G401 (cell line): ENCODE measurements around the gene KLRK1. TPM values are rescaled to one million over a fixed set of nuclear protein-coding genes. Genes with fewer than 3 reads are reported as not detected.
A peak's percentile ranks its signal among the peaks of the same experiment; 100 is the strongest.
"Not testable (repeated sequence)": the region's sequence is repeated elsewhere in the genome, so short reads cannot be mapped to it uniquely, and the experiment has no call there.

Experiments used
- DNase-seq: peaks from one replicate; pipeline ENCODE4 v3.0.0-alpha.2; 2015; ENCODE audit warnings: low spot score
- in situ Hi-C: cut with HindIII; loops from 2 replicates; pipeline ENCODE4 v1.10.0; 2016; ENCODE audit warnings: low sequenced_read_pairs, mixed read lengths
- total RNA-seq: library from RNA; depleted of rRNA; stranded (reverse); fragments of >200 nt; shearing (Covaris generic); gene quantifications from 2 replicates; pipeline ENCODE4 v1.2.3, GENCODE V29; 2014

Gene KLRK1
- total RNA-seq, 1 experiment from 2014 or later = not detected

DNA sequence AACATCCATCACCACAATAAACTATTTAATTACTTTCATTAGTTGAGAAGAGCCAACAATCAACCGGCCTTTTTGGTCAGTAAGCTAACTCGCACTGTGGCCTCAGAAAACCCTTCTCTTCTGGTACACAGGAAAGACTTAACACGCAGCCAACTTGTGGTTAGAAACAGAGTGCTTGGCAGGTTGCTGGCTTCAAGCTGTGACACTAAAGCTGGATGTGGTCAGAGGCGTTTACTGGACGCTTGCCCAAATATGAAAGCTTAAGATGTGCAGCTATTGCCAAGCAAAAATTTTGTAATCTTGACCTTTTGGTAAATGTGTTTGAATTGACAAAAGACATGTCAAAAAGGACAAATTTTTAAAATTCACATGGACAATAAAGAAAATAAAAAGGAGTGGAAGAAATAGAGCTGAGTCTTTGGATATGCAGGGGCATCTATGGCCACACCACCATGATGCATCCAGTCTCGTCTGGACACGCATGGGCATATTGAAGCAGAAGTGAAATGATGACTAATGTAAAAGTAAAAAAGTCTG is 2.6 kb upstream of the KLRK1 start:
- in situ Hi-C loops = no loop called here
- peak; percentile 40 for DNase-seq

DNA sequence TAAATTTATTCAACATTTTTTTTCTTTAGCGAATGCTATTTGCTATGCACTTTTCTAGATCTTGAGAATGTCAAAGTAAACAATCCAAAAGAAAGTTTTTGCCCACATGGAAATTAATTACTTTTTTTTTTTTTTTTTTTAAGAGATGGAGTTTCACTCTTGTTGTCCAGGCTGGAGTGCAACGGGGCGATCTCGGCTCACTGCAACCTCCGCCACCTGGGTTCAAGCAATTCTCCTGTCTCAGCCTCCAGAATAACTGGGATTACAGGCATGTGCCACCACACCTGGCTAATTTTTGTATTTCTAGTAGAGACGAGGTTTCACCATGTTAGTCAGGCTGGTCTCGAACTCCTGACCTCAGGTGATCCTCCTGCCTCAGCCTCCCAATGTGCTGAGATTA is 1.1 kb upstream of the KLRK1 start:
- DNase-seq, in situ Hi-C loops: not testable (repeated sequence)

DNA sequence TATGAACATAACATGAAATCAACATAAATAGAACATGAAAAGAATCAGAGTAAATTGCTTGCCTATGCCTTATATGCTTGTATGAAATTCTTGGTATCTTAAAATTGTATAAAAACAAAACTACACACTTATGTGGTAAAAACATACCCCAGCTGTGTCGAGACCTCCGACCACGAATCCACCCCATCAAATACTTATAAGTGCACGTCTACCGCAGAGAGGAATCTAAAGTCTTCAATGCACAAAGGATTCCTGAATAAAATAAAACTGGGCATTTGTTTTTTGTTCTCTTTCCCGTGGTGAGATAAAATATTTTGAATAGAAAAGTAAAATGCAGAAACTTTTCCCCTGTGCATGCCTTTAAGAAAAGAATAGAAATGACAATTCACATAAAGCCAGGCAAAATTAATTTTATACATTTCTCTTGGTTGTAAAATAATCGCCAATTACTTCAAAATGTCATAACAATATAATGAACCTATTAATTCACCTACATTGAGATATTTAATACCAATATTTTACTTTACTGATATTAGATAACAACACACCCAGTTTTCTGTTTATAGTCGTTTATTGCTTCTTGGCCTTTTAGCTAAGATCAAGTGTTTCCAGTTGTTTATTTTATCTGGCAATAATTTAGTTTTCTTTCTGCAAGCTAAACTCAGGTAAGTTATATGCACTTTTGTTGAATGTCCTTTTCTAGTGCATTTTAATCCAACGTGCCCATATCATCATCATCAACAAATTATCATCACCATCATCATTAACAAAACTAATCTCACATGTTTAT is 1.0 kb downstream of the KLRK1 start:
- no peak for DNase-seq

DNA sequence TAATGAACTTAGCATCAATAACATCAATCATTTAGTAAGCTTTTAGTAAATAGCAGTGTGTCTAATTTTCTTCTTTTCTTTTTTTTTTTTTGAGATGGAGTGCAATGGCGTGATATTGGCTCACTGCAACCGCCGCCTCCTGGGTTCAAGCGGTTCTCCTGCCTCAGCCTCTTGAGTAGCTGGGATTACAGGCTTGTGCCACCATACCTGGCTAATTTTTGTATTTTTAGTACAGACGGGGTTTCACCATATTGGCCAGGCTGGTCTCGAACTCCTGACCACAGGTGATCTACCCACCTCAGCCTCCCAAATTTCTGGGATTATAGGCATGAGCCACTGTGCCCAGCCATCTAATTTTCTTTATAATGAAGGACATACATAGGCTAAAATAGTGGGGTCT is 2.3 kb downstream of the KLRK1 start:
- DNase-seq, in situ Hi-C loops: not testable (repeated sequence)

More for the DNA sequence above, 1.0 kb downstream of the KLRK1 start:
- in situ Hi-C loops = no loop called here

DNA sequence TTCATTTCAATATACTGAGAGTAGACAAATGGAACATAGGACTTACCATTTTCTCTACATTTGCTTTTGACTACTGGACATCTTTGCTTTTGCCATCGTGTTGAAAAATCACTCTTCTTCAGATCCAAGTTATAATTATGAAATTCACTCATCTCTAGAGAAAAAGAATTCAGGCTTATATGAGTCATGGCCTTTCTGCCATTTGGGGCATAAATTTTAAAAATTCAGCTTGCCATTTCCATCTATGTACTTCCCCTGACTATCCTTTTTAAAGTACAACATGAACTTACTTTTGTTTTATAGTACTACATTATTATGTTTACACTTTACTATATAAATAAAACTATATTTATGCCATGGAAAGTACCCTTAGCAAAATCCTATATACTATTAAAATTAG is 3.0 kb downstream of the KLRK1 start:
- in situ Hi-C loops = no loop called here

DNA sequence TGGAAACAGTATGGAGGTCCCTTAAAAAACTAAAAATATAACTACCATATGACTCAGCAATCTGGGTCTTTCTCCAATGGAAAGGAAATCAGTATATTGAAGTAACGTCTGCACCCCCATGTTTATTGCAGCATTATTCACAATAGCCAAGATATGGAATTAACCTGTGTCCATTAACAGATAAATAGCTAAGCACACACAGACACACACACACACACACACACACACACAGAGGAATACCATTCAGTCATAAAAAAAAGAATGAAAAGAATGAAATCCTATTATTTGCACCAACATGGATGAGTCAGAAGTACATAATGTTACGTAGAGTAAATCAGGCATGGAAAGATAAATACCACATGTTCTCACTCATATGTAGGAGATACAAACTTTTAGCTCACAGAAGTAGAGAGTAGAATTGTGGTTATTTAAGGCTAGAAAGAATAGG is 4.7 kb downstream of the KLRK1 start:
- in situ Hi-C loops = no loop called here

More for the DNA sequence above, 3.0 kb downstream of the KLRK1 start:
- no peak for DNase-seq

DNA sequence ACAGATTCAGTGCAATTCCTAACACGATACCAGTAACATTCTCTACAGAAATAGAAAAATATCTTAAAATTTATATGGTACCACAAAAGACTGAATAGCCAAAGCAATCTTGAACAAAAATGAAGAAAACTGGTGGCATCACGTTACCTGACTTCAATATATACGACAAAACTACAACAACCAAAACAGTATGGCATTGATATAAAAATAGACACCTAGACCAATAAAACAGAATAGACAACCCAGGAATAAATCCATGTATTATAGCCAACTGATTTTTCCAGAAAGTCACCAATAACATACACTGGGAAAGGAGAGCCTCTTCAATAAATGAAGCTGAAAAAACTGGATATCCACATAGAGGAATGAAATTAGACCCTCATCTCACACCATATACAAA is 5.7 kb downstream of the KLRK1 start:
- in situ Hi-C loops = no loop called here
- DNase-seq = no peak

More for the DNA sequence above, 4.7 kb downstream of the KLRK1 start:
- no peak for DNase-seq

DNA sequence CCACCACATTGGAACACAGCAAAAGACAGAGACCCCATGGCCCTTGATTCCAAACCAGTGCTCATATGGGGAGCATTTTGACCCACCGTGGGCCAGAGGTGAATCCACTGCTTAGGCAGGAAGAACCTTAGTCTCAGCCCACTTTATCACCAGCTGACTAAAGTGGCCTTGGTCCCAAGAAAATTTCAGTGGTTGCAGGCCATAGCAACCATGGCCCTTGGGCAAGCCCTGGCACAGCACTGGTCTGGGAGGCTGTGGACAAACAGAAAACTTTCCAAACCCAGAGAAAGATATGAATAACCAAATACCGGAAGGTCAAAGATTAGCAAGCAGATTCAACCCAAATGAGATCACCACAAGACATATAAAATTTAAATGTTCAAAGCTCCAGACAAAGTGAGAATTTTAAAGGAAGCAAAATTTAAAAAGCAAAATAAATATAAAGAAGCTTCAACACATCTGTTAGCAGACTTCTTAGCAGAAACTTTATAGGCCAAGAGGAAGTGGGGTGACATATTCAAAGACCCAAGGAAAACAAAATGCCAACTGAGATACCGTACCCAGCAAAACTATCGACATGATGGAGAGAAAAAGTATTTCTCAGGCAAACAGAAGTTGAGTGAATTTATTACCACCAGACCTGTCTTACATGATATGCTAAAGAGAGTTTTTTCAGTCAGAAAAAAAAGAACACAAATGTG is 7.8 kb downstream of the KLRK1 start:
- in situ Hi-C loops = no loop called here
- no peak for DNase-seq

DNA sequence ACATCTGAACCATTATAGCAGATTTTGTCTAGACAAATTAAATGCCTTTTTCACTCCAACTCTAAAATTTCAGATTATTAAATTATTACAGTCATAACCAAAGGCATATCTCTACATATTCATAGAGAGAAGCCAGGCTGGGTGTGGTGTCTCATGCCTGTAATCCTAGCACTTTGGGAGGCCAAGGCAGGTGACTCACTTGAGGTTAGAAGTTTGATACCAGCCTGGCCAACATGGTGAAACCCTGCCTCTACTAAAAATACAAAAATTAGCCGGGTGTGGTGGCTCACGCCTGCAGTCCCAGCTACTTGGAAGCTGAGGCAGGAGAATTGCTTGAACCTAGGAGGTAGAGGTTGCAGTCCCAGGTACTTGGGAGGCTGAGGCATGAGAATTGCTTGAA is 11.1 kb downstream of the KLRK1 start:
- in situ Hi-C loops, DNase-seq: not testable (repeated sequence)

DNA sequence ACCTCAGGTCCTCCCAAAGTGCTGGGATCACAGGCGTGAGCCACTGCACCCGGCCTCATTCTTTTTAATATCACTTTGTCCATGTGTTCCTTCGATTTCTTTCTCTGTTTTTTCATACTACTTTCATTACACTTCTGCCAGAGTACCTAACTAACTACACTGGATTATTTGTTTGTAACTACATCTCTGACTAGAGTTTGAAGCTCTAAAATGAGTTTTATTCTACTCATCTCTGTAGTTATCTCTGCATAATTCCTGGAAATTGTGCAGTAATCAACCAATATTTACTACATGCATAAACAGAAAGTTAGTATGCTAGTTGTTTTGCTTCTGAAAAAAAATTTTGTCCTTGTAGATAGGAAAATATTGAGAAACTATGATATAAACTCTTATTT is 15.2 kb downstream of the KLRK1 start:
- in situ Hi-C loops = no loop called here
- no peak for DNase-seq

DNA sequence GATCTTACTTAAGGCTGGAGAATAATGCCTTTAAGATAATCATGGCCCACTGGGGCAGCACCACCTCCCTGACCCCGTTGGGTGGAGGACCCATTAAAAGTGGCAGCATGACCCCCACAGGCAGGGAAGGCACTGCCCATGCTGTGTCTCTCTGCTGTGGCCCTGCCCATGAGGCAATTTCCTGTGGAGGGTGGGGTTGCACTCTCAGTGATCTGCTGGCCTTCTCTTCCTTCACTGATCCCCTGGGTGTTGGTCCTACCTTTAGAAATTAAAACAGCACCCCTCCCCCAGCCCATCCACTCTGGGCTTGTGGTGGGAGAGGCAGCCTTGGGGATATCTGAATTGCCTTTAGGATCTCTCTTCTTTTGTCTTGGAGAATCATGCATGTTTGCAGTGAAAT is 17.3 kb downstream of the KLRK1 start:
- in situ Hi-C loops = no loop called here
- DNase-seq = no peak

DNA sequence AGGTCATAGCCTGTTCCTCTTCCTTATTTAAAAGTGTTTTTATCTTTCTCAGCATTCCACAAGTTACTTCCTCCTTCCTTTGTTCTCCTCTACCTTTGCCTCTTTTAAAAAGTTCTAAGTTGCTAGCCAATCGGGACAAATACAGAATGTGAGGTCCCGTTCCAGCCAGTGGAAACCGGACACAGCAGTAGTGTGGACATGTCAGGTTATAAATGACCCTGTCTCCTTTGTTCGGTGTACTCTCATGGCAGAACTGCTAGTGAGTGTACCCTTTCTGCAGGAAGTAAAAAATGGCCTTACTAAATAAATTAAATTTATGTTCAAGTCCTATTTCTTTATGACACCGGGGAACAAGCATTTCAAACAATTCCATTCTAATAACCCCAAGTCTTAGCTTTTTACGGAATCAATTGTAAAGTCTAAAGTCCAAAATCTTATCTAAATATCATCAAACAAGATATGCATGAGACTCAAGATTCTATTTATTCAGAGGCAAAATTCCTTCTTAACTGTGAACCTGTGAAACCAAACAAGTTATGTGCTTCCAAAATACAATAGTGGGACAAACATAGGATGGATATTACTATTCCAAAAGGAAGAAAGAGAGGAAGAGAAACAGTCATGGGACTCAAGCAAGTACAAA is 17.8 kb downstream of the KLRK1 start:
- in situ Hi-C loops, DNase-seq: not testable (repeated sequence)

DNA sequence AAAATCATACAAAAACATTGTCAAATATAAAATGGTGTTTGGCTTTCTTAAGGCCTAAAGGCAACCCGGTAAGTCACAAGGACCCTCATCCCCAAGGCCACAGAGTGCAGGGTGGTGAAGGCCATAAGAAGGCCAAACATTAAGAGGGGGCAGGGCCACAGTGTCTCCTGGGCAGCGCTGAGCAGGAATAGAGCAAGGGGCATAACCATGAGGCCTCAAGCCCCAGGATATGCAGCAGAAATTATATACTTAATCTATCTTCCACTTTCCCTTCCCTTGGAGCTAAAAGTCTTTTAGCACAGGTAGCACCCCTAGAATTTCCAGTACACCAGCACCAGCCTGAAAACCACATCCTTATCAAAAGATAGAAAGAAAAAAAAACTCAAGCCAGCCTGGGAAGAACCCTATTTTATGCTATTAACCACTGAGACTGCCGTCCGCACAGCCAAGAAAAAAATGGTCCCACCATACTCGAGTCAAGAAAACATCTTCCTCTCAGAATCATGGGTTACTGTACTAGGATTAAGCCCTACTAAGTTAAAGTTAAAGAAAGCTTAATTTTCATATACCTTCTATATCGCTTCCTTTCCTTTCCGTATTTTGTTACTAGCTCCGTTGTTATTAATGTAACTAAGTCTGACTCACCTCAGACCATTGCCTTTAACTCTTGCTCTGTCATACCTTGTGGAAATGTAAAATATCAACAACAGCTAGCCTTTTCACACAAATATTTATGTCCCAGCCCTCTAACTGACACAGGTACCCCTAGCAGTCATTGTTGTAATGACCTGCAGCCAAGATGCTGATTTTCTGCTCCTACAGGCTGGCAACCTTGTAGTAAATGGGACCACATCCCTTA is 20.1 kb downstream of the KLRK1 start:
- in situ Hi-C loops = no loop called here
- no peak for DNase-seq

DNA sequence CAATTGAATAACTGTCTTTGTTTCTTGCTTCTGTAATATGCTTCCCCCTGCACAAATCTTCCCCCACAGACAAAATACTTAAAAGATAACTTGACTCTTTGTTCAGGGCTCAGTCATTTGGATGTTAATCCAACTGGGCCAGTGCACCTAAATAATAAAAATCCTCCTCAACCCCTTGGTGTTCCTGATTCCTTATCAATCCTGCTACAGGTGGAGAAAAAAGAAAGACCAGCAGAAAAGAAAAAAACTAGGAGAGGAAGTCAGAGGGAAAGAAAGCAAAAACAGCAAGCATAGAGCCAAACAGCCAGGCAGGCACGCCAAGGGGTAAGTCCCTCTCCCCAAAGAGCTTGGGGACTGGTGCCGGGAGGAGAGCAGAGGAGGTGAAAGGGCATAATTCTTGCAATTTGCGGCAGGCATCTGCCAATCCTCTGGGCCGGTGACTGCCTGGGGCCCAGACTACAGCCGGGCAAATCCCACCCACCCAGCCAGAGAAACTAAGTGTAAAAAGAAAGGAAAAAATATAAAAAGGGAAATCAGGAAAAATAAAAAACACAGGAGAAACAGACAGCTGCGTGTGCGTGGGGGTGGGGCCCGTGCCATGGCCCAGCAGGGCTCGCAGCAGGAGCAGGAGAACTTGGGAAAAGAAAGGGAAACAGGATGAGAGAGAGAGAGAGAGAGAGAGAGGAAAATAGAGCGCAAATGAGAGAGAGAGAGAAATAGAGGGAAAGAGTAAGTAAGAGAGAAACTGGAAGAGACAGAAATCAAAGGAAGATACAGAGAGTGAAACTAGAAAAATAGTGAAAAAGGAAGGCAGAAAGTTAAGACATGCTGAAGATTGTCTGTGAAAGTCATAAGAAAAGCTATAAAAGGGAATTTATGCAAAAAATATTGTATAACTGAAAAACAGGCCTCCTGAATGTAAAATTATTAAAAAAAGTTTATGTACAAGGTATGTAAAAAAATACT is 21.4 kb downstream of the KLRK1 start:
- in situ Hi-C loops = no loop called here
- DNase-seq = no peak

DNA sequence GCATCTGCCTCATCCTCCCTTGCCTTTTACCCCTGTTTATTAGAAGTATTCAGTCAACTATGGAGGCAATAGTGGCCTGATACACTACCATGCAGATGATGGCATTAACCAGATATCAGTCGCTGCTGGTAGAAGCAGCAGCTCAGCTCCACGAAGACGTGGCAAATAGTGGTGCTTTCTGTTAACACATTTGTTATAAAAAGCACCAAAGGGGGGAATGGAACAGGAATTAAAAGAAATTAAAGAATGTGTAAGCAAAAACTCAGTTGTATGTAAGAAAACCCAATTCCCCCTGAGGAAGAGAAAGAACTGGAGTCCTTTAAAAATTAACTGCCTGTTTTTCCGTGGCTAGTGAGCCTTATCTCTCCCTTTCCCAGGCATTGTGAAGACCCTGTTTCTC is 22.1 kb downstream of the KLRK1 start:
- in situ Hi-C loops = not testable (repeated sequence)

DNA sequence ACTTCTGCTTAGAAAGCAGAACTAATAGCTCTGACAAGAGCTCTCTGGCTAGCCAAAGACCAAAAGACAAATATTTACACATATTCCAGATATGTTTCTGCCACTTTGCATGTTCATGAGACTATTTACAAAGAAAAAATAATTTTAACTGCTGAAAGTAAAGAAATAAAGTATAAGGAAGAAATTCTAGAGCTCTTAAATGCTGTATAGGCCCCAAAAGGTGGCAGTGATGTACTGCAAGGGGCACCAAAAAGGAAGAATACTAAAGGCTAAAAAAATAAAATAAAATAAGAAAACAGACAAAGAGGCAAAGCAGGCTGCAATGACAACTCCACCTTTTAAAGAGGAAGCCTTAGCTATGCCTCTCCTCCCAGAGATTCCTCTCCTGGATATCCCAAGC is 23.0 kb downstream of the KLRK1 start:
- in situ Hi-C loops = no loop called here

More for the DNA sequence above, 22.1 kb downstream of the KLRK1 start:
- not testable (repeated sequence) for DNase-seq

DNA sequence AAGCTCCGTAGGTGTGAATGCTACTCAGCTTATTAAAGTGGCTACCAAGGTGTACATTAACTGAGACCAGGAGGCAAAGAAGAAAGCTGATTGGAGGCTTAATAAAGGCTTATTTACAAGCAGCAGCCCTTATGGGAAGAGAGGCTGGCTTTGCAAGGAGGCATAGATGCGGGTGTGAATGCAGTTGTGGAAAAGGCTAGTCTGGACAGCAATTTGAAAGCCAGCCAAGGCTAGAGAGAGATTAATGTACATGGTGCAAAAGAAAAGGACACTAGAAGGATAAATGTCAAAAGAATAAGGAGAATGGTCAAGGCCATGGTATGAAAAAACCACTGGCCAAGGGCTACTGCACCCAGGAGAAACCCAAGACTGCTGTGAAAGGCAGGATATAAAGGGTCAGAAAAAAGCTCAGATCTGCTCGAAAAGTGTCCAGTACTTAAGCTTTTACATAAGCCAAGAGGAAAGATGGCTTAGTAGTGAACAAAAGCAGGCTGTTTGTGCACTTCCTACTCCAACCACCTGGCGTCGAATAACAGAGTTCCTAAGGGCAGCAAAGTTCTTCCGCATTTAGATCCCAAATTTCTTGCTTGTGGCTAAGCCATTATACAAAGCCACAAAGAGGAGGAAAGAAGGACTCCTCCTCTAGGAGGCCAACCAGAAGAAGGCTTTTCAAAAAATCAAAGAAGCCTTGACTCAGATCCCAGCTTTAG is 24.0 kb downstream of the KLRK1 start:
- in situ Hi-C loops = no loop called here
- peak; percentile 20 for DNase-seq

More for the DNA sequence above, 23.0 kb downstream of the KLRK1 start:
- DNase-seq = no peak
